ENCODE data around the gene KLHL18.
"Not testable (repeated sequence)": the region's sequence is repeated elsewhere in the genome, so short reads cannot be mapped to it uniquely, and the experiment has no call there.

The KLHL18 gene

DNA sequence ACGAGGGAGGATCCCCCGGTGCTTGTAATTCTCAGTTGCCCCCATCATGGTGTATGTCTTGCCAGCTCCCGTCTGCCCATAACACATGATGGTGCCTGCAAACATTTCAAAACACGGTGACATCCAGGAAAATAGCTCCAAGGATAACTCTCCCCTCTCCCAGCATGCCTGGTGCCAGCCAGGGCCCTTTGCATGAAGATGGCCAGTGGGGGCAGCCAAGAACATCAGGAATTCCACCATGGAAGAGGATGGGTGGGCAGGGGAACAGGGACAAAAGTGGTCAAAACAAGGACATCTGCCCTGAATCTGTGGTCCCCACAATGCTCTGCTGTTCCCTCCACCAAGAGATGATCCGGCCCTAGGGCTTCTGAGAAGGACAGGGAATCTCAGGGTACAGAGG is 9.2 kb upstream of the KLHL18 start:
- Histone ChIP-seq H3K9me3 (ENCODE audit: control insufficient read depth in 2 of 2, low read length in 2 of 2) (no peaks in the 10 kb centered on the region), H3K27me3 (ENCODE audit: control insufficient read depth in 2 of 2, insufficient read depth in 2 of 2, low read length in 2 of 2) (no peaks in the 10 kb centered on the region), H3K27ac (ENCODE audit: low read depth in 2 of 2, low read length in 2 of 2) (no peak overlapping the region), H3K4me1 (ENCODE audit: control insufficient read depth in 2 of 2, insufficient read depth in 2 of 2, low read length in 2 of 2) (no peaks in the 10 kb centered on the region), H3K9ac (ENCODE audit: low read depth in 1 of 2, low read length in 2 of 2) (no peak overlapping the region), H3K4me3 (ENCODE audit: low read length in 2 of 2) (no peak overlapping the region), H3K36me3 (ENCODE audit: control insufficient read depth in 2 of 2, insufficient read depth in 2 of 2, low read length in 2 of 2) (peaks cover 0 to 2% of the 10 kb centered on the region in 2 donors)

DNA sequence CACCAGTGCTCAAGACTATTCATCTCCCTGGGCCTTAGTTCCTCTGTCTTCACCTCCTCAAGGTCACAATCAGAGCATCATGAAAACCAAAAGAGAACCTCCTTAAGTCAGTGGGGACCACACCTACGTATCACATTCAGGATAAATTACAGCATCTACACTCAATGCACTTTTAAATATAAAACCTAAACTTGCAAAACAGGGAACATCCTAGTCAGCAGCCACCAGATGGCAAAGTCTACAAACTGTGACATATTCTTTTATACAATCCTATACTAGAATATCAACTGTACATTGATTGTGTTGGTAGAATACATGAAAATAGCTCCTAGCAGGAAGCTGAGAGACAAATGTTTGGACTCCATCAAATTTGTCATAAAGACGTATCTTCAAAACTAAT is 8.1 kb upstream of the KLHL18 start:
- Histone ChIP-seq H3K27me3 (ENCODE audit: control insufficient read depth in 2 of 2, insufficient read depth in 2 of 2, low read length in 2 of 2) (no peaks in the 10 kb centered on the region), H3K27ac (ENCODE audit: low read depth in 2 of 2, low read length in 2 of 2) (no peak overlapping the region), H3K9ac (ENCODE audit: low read depth in 1 of 2, low read length in 2 of 2) (no peak overlapping the region), H3K36me3 (ENCODE audit: control insufficient read depth in 2 of 2, insufficient read depth in 2 of 2, low read length in 2 of 2) (peaks cover 0 to 2% of the 10 kb centered on the region in 2 donors), H3K4me1 (ENCODE audit: control insufficient read depth in 2 of 2, insufficient read depth in 2 of 2, low read length in 2 of 2) (no peaks in the 10 kb centered on the region), H3K9me3 (ENCODE audit: control insufficient read depth in 2 of 2, low read length in 2 of 2) (no peaks in the 10 kb centered on the region), H3K4me3 (ENCODE audit: low read length in 2 of 2) (no peak overlapping the region)

DNA sequence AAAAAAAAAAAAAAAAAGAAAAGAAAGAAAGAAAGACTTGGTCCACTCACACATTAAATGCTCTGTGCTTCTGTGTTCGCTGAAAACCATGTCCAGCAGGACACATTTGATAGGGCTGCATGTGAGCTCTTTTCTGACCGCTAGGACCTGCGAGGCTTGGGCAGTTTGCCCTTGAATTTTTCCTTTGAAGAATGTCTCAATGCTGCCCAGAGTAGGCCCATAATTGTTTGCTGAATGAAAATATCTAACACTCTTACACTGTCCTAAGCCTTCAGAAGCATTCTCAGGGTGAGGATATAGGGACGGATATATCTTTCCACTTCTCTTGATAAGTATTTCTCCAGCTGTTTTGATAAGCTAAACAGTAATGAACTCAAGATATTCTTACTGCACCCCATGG is 6.2 kb upstream of the KLHL18 start:
- Histone ChIP-seq H3K36me3 (ENCODE audit: control insufficient read depth in 2 of 2, insufficient read depth in 2 of 2, low read length in 2 of 2) (peaks cover 0 to 2% of the 10 kb centered on the region in 2 donors), H3K27me3 (ENCODE audit: control insufficient read depth in 2 of 2, insufficient read depth in 2 of 2, low read length in 2 of 2) (no peaks in the 10 kb centered on the region), H3K27ac (ENCODE audit: low read depth in 2 of 2, low read length in 2 of 2) (no peak overlapping the region), H3K4me1 (ENCODE audit: control insufficient read depth in 2 of 2, insufficient read depth in 2 of 2, low read length in 2 of 2) (peaks cover under 1 to 7% of the 10 kb centered on the region in 2 donors), H3K4me3 (ENCODE audit: low read length in 2 of 2) (no peak overlapping the region), H3K9ac (ENCODE audit: low read depth in 1 of 2, low read length in 2 of 2) (no peak overlapping the region), H3K9me3 (ENCODE audit: control insufficient read depth in 2 of 2, low read length in 2 of 2) (no peaks in the 10 kb centered on the region)

DNA sequence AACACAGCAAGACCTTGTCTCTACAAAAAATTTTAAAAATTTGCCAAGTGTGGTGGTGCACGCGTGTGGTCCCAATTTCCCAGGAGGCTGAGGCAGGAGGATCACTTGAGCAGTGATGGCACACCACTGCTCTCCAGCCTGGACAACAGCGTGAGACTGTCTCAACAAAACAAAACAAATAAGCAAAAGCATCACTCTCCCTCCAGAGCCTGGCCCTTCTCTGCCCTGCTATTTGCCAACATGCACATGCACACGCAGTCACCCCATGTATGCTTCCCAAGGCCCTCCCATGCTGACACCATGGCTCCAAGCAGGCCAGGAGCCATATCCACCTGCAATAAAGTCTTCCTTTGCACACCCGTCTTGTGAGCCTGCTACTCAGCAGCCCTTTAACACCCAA is 2.2 kb upstream of the KLHL18 start:
- no peak overlapping the region for H3K27ac ChIP-seq (ENCODE audit: low read depth in 2 of 2, low read length in 2 of 2)
- no peaks in the 10 kb centered on the region for H3K36me3 ChIP-seq (ENCODE audit: control insufficient read depth in 2 of 2, insufficient read depth in 2 of 2, low read length in 2 of 2)

DNA sequence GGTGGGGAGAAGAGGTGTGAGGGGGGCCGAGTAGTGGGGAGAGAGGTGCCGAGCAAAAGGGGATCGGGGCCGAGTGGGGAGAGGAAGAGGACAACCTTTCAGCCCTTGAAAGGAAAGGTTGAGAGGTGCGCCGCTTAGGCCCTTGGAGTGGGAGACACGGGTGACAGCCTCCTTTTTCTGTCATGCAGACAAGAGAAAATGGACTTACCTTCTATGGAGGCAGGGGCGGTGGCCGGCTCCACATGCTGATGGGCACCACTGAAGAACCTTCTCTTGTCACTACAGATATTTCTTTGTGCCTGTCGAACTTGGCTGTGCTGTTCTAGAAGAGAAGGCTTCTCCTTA is 421 bp downstream of the KLHL18 start:
- peaks cover 18 to 20% of the 10 kb centered on the region in 2 donors for H3K4me1 ChIP-seq (ENCODE audit: control insufficient read depth in 2 of 2, insufficient read depth in 2 of 2, low read length in 2 of 2)
- H3K27ac ChIP-seq (ENCODE audit: low read depth in 2 of 2, low read length in 2 of 2): peak overlapping the region; percentile 93 to 98
- no peaks in the 10 kb centered on the region for H3K9me3 ChIP-seq (ENCODE audit: control insufficient read depth in 2 of 2, low read length in 2 of 2)

More for the DNA sequence above, 2.2 kb upstream of the KLHL18 start:
- Histone ChIP-seq H3K9ac (ENCODE audit: low read depth in 1 of 2, low read length in 2 of 2) (no peak overlapping the region), H3K27me3 (ENCODE audit: control insufficient read depth in 2 of 2, insufficient read depth in 2 of 2, low read length in 2 of 2) (no peaks in the 10 kb centered on the region), H3K4me1 (ENCODE audit: control insufficient read depth in 2 of 2, insufficient read depth in 2 of 2, low read length in 2 of 2) (peaks cover 18 to 20% of the 10 kb centered on the region in 2 donors), H3K9me3 (ENCODE audit: control insufficient read depth in 2 of 2, low read length in 2 of 2) (no peaks in the 10 kb centered on the region), H3K4me3 (ENCODE audit: low read length in 2 of 2) (no peak overlapping the region)

DNA sequence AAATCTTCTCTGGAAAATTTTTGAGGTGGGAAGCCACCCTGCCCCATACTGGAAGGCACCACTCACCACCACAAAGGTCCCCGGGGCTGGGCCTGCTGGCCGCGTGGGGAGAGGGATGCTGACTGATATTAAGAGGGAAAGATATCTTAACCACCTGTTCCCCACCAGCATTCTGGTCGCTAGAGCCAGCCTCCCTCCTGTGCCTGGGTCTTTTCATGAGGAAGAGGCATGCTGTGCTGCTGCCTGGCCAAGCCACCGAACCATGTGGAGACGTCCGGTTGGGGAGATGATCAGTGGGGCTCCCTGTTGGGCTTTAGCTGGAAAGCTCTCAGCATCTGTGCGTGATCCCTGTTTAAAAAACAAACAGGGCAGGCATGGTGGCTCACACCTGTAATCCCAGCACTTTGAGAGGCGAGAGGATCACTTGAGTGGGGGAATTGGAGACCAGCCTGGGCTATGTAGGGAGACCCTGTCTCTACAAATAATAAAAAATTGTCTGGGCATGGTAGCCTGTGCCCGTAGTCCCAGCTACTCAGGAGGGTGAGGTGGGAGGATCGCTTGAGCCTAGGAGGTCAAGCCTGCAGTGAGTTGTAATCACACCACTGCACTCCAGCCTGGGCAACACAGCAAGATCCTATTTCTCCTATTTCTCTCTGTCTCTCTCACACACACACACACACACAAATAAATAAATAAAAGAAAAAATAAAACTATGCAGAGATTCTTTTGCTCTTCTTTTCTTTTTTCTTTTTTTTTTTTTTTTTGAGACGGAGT is 1.0 kb downstream of the KLHL18 start:
- peak overlapping the region in 1 of 2 donors; percentile 98 for H3K27ac ChIP-seq (ENCODE audit: low read depth in 2 of 2, low read length in 2 of 2)
- no peaks in the 10 kb centered on the region for H3K9me3 ChIP-seq (ENCODE audit: control insufficient read depth in 2 of 2, low read length in 2 of 2)
- H3K36me3 ChIP-seq (ENCODE audit: control insufficient read depth in 2 of 2, insufficient read depth in 2 of 2, low read length in 2 of 2): peaks cover 3 to 5% of the 10 kb centered on the region in 2 donors
- H3K4me3 ChIP-seq (ENCODE audit: low read length in 2 of 2): peak overlapping the region; percentile 94 to 99
- H3K27me3 ChIP-seq (ENCODE audit: control insufficient read depth in 2 of 2, insufficient read depth in 2 of 2, low read length in 2 of 2): no peaks in the 10 kb centered on the region
- peak overlapping the region; percentile 73 to 90 for H3K9ac ChIP-seq (ENCODE audit: low read depth in 1 of 2, low read length in 2 of 2)
- peaks cover 18 to 20% of the 10 kb centered on the region in 2 donors for H3K4me1 ChIP-seq (ENCODE audit: control insufficient read depth in 2 of 2, insufficient read depth in 2 of 2, low read length in 2 of 2)

More for the DNA sequence above, 421 bp downstream of the KLHL18 start:
- H3K9ac ChIP-seq (ENCODE audit: low read depth in 1 of 2, low read length in 2 of 2): peak overlapping the region; percentile 73 to 90
- H3K27me3 ChIP-seq (ENCODE audit: control insufficient read depth in 2 of 2, insufficient read depth in 2 of 2, low read length in 2 of 2): no peaks in the 10 kb centered on the region
- peaks cover 1 to 3% of the 10 kb centered on the region in 2 donors for H3K36me3 ChIP-seq (ENCODE audit: control insufficient read depth in 2 of 2, insufficient read depth in 2 of 2, low read length in 2 of 2)
- peak overlapping the region; percentile 94 to 99 for H3K4me3 ChIP-seq (ENCODE audit: low read length in 2 of 2)

DNA sequence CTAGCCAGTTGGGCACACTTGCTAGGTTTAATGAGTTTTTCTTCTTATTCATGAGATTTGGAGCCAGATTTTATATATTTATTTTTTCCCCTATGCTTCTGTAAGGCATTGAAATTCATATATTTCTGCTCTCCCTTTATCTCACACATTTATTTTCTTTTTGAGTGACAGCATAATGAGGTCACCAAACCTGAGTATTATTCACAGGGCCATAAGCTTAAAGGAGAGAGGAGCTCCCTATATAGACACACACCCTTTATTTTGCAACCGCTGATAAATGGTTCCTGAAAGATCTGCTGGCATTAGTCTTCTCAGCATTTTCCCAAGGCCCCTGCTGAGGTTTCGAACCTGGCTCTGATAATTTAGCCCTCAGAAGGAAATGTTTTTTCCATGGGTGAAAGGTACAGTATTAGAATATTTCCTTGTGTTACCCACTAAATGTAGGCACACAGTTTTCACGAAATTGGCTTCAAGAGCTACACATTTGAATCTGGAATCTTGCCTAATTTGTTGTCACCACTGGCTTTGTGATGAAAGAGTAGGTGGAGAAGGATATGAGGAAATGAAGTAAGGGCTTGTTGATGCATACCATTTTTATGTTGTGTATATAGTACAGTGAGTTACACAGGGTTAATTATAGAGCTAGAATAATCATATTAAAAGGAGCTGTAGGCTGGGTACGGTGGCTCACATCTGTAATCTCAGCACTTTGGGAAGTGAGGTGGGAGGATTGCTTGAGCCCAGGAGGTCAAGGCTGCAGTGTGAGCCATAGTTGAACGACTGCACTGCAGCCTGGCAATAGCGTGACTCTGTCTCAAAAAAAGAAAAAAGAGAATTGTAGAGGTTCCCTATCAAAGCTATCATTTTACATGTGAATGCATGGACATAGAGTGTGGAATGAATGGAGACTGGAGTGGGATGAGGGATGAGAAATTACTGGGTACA is 6.5 kb downstream of the KLHL18 start:
- peaks cover 8 to 9% of the 10 kb centered on the region in 2 donors for H3K36me3 ChIP-seq (ENCODE audit: control insufficient read depth in 2 of 2, insufficient read depth in 2 of 2, low read length in 2 of 2)
- no peak overlapping the region for H3K9ac ChIP-seq (ENCODE audit: low read depth in 1 of 2, low read length in 2 of 2)
- H3K4me3 ChIP-seq (ENCODE audit: low read length in 2 of 2): no peak overlapping the region
- no peak overlapping the region for H3K27ac ChIP-seq (ENCODE audit: low read depth in 2 of 2, low read length in 2 of 2)
- no peaks in the 10 kb centered on the region for H3K9me3 ChIP-seq (ENCODE audit: control insufficient read depth in 2 of 2, low read length in 2 of 2)
- H3K27me3 ChIP-seq (ENCODE audit: control insufficient read depth in 2 of 2, insufficient read depth in 2 of 2, low read length in 2 of 2): no peaks in the 10 kb centered on the region
- H3K4me1 ChIP-seq (ENCODE audit: control insufficient read depth in 2 of 2, insufficient read depth in 2 of 2, low read length in 2 of 2): no peaks in the 10 kb centered on the region

DNA sequence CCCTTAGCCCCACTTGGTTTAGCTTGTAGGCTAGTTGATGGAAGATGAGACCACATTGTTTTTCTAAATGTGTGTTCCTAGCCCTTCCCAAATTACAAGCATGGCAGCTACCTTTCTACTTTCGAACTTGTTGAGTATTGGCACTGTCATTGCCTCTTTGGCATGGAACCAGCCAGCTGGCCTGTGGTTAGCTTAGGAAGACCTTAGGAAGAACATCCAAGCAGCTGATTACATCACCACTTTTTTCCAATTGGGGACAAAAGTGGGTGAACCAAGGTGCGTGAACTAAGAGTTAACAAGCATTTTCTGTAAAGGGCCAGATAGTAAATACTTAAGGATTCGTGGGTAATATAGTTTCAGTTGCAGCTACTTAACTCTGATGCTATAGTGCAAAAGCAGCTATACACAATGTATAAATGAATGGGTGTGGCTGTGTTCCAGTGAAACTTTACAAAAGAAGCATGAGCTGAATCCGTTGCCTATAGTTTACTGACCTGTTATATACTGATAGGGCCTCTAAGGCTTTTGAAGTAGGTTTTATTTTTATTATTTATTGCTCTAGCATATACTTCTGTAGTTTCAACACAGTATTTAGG is 8.5 kb downstream of the KLHL18 start:
- Histone ChIP-seq H3K4me1 (ENCODE audit: control insufficient read depth in 2 of 2, insufficient read depth in 2 of 2, low read length in 2 of 2) (no peaks in the 10 kb centered on the region), H3K4me3 (ENCODE audit: low read length in 2 of 2) (no peak overlapping the region), H3K9me3 (ENCODE audit: control insufficient read depth in 2 of 2, low read length in 2 of 2) (no peaks in the 10 kb centered on the region), H3K27ac (ENCODE audit: low read depth in 2 of 2, low read length in 2 of 2) (no peak overlapping the region), H3K9ac (ENCODE audit: low read depth in 1 of 2, low read length in 2 of 2) (no peak overlapping the region), H3K27me3 (ENCODE audit: control insufficient read depth in 2 of 2, insufficient read depth in 2 of 2, low read length in 2 of 2) (no peaks in the 10 kb centered on the region), H3K36me3 (ENCODE audit: control insufficient read depth in 2 of 2, insufficient read depth in 2 of 2, low read length in 2 of 2) (peaks cover 8 to 9% of the 10 kb centered on the region in 2 donors)

DNA sequence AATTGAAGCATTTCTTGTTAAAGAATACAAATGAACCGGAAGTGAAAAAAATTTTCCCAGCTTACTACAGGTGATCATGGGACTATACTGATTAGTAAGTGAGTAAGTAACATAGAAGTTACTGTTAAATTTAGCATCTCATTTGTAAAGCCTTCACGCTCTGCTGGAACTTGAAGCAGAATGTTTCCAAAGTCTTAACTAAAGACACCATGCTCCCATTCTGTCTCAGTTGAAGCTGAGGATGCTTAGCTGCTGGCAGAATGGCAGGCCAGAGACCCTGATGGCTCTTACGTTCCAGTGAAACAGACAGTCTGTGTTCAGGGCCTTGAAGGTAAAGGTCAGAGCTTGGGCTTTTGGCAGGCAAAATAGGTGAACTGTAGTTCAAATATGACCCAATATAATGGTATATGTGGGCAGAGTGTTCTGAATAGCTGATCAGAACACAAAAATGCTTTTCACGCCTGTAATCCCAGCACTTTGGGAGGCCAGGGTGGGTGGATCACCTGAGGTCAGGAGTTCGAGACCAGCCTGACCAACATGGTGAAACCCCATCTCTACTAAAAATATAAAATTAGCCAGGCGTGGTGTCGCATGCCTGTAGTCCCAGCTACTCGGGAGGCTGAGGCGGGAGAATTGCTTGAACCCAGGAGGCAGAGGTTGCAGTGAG is 9.1 kb downstream of the KLHL18 start:
- not testable (repeated sequence) for H3K9ac ChIP-seq (ENCODE audit: low read depth in 1 of 2, low read length in 2 of 2); H3K4me1 ChIP-seq (ENCODE audit: control insufficient read depth in 2 of 2, insufficient read depth in 2 of 2, low read length in 2 of 2); H3K4me3 ChIP-seq (ENCODE audit: low read length in 2 of 2); H3K27me3 ChIP-seq (ENCODE audit: control insufficient read depth in 2 of 2, insufficient read depth in 2 of 2, low read length in 2 of 2); H3K27ac ChIP-seq (ENCODE audit: low read depth in 2 of 2, low read length in 2 of 2); H3K9me3 ChIP-seq (ENCODE audit: control insufficient read depth in 2 of 2, low read length in 2 of 2); H3K36me3 ChIP-seq (ENCODE audit: control insufficient read depth in 2 of 2, insufficient read depth in 2 of 2, low read length in 2 of 2)
